GM18868 (cell line): ENCODE results near the gene ERV3-1.
"Not testable (repeated sequence)": the region's sequence is repeated elsewhere in the genome, so short reads cannot be mapped to it uniquely, and the experiment has no call there.

Experiments
- ATAC-seq: cut with Tn5 transposase; IDR thresholded peaks from one replicate; pipeline ENCODE4 v1.9.1; 2021; ENCODE audit warnings: mild to moderate bottlenecking, moderate library complexity; ENCODE audit not compliant: unreplicated experiment

Gene ERV3-1

GRCh38 chr7:64944667-64945502 is 61.6 kb downstream of the ERV3-1 start:
- ATAC-seq, result not testable (repeated sequence)
